ENCODE measurements around the gene KCNQ1.

Gene KCNQ1

DNA sequence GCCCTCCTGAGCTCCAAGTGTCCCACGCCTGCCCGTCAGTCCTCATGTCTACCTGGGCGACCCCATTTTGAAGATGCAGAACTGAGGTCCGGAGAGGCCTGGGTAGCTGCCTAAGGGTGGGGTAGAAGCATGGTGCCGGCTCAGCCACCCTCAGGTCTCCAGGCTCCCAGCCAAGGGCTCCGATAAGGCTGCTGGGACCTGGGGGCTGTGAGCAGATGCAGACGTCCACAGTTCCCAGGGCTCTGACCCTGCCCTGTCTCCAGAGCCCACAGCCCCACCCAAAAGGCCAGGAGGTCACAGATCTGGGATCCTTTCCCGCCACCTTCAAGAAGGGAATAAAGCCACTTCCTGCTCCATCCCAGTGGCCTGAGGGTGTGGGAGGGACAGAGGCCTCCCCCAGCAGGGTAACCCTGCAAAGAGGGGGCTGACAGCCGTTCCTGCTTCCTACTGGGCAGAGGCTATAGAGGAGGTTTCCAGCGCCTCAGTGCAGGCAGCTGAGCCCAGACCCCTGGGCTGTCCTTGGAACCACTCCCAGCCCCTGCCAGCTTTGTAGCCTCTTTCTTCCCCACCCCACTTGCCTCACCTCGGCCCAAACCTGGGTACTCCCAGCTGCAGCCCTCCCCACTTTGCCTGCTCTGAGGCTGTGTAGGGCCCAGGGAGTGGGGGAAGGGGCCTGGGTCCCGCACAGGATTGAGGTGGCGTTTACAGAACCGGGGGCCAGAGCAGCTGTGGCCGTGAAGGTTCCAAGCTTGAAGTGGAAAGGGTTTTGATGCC lies 355.3 kb downstream of the KCNQ1 start:
- no peaks in the 10 kb centered on the region for H3K27me3 Mint-ChIP-seq
- H3K36me3 Mint-ChIP-seq (ENCODE audit: low read depth), result peaks cover 51% of the 10 kb centered on the region
- H3K4me3 Mint-ChIP-seq, result no peak overlapping the region
- H3K9me3 Mint-ChIP-seq, result no peaks in the 10 kb centered on the region
- no peaks in the 10 kb centered on the region for H3K4me1 Mint-ChIP-seq (ENCODE audit: low read depth)
- intact Hi-C loops (cut with micrococcal nuclease), result no loop called here
- H3K27ac Mint-ChIP-seq, result no peak overlapping the region

DNA sequence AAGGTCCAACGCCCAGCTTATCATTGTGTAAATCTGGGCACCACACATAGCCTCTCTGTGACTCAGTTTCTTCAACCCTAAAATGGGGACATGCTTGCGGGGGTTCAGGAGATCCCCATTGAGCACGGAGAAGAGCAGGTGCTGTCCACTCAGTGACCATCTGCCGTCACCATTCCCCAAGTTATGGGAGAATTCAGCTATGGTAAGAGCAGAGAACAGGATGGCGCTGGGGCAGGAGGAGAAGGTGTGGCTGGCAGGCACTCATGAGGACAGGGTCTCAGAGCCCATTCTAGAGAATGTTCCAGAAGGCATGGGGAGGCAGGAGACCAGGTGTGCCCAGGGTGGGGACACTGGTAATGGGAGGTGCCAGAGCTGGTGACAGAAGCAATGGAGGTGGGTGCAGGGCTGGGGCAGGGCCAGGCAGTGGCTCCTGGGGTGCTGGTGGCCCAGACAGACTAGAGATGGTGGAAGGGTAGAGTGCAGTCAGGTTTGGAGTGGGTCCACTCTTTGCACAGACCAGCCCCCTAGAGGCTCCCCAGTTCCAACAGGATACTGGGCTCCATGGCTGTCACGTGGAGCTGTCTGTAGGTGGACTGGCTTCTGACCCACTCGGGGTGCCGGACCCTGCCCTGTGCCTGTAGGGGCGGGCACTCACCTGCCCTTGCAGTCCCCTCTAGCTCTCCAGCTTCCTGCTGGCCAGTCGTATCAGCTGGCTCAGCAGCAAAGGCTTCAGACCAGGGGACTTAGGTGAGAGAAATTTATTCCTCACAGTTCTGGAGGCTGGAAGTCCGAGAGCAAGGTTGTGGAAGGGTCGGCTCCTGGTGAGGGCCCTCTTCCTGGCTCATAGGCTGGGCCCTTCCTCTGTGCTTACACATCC lies 356.1 kb downstream of the KCNQ1 start:
- no peak overlapping the region for H3K27ac Mint-ChIP-seq
- H3K9me3 Mint-ChIP-seq, result no peaks in the 10 kb centered on the region

DNA sequence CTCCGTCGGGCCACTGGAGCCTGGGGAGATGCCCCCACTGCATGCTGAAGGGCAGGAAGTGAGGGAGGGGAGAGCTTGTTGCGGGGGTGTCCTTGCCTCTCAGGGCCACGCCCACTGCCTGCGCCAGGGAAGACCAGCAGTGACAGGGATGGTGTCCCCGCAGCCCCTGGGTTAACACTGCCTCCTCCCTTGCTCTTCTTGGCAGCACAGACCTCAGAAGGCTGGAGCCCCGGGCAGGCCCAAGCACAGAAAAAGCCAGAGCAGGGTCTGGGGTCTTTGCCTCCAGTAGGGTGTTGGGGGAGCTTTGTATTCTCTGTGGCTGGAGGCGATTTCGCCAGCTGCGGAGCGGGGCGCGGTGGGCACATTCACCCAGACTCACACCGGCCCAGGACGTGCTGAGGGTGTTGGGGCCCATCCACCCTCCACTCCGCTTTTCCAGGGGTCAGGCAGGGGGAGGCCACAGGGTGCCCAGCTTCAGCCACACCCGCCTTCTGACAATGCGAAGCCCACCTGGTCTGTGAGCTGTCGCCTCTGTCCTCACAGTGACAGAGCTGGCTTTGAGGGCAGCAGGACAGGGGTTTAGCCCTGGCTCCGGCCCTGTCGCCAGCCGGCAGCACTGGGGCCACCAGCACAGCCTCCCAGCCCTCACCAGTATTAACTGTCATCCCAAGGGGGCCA lies 357.0 kb downstream of the KCNQ1 start:
- Mint-ChIP-seq H3K27ac (no peak overlapping the region), H3K4me1 (ENCODE audit: low read depth) (no peaks in the 10 kb centered on the region), H3K27me3 (no peaks in the 10 kb centered on the region), H3K36me3 (ENCODE audit: low read depth) (peaks cover 35% of the 10 kb centered on the region), H3K9me3 (no peaks in the 10 kb centered on the region), H3K4me3 (no peak overlapping the region)
- intact Hi-C loops (cut with micrococcal nuclease), result no loop called here

More for the DNA sequence above, 356.1 kb downstream of the KCNQ1 start:
- peaks cover 43% of the 10 kb centered on the region for H3K36me3 Mint-ChIP-seq (ENCODE audit: low read depth)
- H3K4me1 Mint-ChIP-seq (ENCODE audit: low read depth), result no peaks in the 10 kb centered on the region
- intact Hi-C loops (cut with micrococcal nuclease), result no loop called here
- H3K4me3 Mint-ChIP-seq, result no peak overlapping the region
- H3K27me3 Mint-ChIP-seq, result no peaks in the 10 kb centered on the region

DNA sequence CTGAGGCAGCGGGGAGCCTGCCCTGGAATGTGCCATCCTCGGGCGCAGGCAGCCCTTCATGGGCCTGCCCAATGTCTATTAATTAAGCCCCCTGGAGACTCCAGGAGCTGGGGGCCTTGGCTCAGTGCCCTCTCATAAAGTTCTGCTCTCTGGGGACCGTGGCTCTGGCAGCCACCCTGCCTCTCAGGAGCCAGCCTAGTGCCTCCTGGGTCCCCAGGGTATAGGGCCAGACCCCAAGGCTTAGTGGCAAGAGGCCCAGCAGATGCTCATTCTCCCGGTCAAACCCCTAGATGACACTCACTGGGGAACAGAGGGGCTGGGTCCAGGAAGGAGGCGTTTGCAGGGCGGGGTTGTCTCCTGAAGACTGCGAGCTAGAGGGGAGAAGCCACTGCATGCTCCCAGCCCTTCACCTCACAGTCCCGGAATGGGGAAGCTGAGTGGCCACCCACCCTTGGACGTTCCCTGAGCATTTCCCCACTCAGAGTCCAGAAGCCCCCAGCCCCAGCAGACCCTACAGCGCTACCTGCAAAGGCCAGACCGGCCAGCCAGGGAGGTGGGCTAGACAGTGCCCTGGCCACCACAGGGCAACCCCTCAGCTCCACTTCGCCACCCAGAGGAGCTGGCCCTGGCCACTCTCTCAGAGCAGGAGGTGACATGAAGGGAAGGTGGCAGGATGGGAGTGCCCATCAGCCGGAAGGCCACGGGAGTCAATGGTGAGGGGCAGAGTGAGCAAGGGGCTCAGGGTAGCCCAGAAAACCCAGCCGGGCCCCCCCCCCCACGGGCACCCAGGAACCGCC lies 357.8 kb downstream of the KCNQ1 start:
- no peaks in the 10 kb centered on the region for H3K9me3 Mint-ChIP-seq
- no peak overlapping the region for H3K4me3 Mint-ChIP-seq
- peaks cover 34% of the 10 kb centered on the region for H3K36me3 Mint-ChIP-seq (ENCODE audit: low read depth)
- H3K27me3 Mint-ChIP-seq, result no peaks in the 10 kb centered on the region
- H3K27ac Mint-ChIP-seq, result no peak overlapping the region
- H3K4me1 Mint-ChIP-seq (ENCODE audit: low read depth), result no peaks in the 10 kb centered on the region
- intact Hi-C loops (cut with micrococcal nuclease), result no loop called here

DNA sequence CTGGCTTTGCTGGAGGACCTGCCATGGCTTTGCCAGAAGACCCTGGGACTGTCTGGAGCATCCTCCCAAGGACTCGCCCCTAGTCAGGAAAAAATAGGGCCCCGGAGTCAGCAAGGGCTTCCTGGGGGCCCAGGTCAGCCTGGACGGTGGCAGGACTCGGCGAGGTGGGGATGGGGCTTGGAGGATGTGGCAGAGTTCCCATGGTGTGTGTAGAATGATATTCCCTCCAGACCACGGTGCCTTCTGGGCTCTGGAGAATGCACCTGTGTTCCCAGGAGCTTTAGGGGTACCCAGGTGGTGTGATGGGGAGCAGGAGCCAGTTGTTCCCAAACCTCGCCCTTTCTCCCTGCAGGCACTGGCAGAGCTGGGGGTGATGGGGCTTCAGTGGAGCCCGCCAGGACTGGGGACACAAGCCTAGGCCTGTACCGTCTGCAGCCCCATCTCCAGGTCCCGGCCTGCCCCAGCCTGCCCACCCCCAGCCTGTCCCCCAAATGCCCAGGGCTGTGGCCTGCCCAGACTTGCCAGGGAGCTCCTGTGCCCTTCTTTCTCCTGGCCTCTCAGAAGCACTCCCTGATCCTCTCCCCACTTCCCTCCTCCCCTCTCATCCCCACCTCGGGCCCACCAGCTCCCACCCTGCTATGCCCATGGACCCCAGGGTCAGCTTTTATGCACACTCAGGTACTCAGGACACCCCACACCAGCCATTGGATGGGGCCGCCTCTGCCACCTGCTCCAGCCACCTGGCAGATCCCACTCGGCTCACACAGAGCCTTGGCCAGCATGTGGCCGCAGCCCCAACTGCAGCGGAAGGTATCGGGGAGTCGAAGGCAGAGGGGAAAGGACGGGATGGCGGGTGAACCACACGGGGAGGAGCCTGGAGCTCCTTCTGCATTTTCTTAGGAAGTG lies 358.6 kb downstream of the KCNQ1 start:
- intact Hi-C loops (cut with micrococcal nuclease), result no loop called here
- Mint-ChIP-seq H3K36me3 (ENCODE audit: low read depth) (peaks cover 37% of the 10 kb centered on the region), H3K9me3 (no peaks in the 10 kb centered on the region), H3K4me3 (no peak overlapping the region), H3K4me1 (ENCODE audit: low read depth) (no peaks in the 10 kb centered on the region), H3K27ac (no peak overlapping the region), H3K27me3 (no peaks in the 10 kb centered on the region)

DNA sequence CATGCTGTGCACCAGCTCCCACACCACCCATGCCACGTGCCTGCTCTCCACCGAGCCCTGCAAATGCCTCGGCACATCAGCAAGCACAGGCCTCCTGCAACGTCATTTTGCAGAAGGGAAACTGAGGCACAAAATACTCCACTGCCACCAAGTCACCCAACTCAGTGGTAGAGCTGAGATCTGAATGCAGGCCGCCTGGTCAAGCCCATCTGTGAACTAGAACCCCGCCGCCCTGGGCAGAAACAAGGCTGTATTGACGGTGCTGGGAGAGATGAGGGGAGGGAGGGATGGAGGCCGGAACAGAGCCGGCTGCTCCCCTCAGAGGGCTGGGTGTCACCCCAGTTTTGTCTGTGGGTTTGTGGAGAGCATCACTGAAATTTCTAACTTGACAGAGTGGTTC lies 359.4 kb downstream of the KCNQ1 start:
- H3K4me1 Mint-ChIP-seq (ENCODE audit: low read depth), result no peaks in the 10 kb centered on the region
- no peak overlapping the region for H3K4me3 Mint-ChIP-seq
- H3K27me3 Mint-ChIP-seq, result no peaks in the 10 kb centered on the region
- H3K9me3 Mint-ChIP-seq, result no peaks in the 10 kb centered on the region
- intact Hi-C loops (cut with micrococcal nuclease), result no loop called here
- no peak overlapping the region for H3K27ac Mint-ChIP-seq
- peaks cover 35% of the 10 kb centered on the region for H3K36me3 Mint-ChIP-seq (ENCODE audit: low read depth)

DNA sequence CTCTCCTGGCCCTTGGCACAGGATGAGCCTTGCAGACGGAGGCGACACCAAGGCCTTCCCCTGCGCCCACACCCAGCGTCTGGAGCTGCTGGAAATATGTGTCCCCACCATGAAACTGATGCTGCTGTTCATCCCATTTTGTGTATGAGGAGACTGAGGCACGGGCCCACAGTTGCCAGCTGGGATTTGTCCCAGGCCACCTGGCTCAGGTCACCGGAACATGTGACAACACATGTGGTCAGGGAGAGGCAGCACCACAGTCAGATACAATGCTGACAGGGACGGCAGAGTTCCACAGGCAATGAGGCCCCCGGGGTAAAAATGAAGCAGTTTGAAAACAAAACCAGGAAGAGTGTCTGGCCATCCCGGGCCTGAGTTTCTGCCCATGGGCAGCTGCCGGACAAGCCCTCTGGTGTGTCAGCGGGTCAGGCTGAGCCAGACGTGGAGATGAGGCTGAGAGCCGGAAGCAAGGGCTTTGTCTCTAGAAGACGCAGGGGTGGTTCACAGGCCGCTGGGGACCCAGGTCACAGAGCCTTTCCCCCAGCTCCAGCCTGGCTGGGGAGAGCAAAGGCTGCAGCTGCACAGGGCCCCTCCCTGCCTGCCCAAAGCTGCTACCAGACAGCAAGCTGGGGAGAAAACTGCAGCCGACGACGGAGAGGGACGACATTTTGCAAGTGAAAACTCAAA lies 360.0 kb downstream of the KCNQ1 start:
- intact Hi-C loops (cut with micrococcal nuclease), result no loop called here
- Mint-ChIP-seq H3K36me3 (ENCODE audit: low read depth) (peaks cover 38% of the 10 kb centered on the region), H3K4me3 (no peak overlapping the region), H3K9me3 (no peaks in the 10 kb centered on the region), H3K4me1 (ENCODE audit: low read depth) (peaks cover 5% of the 10 kb centered on the region), H3K27ac (no peak overlapping the region), H3K27me3 (no peaks in the 10 kb centered on the region)

DNA sequence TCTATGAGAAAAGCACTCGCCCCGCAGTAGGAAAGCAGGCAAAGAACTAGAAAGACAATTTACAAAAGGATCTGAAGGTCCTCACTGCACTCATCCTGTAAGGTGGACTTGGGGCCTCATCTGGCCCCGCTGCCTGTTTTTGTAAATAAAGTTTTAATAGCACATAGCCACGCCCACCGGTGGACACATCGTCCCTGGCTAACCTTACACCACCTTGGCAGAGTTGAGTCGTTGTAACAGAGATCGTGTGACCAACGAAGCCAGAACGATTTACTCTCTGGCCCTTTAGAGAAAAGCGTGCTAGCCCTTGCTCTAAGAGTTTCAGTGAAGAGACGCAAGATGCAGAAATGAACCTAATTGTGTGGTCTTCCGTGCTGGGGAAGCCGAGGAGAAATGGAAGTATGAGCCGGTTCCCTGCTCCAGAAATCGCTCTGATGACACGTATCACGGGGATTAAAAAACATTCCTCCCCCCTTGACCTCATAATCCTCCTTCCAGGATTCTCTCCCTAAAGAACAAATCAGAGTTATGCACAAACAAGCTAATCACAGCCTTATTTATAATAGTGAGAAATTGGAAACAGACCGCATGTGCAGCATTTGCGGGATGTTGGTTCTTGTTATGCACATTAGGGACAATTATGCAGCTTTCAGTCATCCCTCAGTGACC lies 360.7 kb downstream of the KCNQ1 start:
- Mint-ChIP-seq H3K27ac (no peak overlapping the region), H3K4me1 (ENCODE audit: low read depth) (peaks cover 10% of the 10 kb centered on the region), H3K9me3 (no peaks in the 10 kb centered on the region), H3K4me3 (no peak overlapping the region), H3K27me3 (no peaks in the 10 kb centered on the region), H3K36me3 (ENCODE audit: low read depth) (peaks cover 38% of the 10 kb centered on the region)
- intact Hi-C loops (cut with micrococcal nuclease), result no loop called here

DNA sequence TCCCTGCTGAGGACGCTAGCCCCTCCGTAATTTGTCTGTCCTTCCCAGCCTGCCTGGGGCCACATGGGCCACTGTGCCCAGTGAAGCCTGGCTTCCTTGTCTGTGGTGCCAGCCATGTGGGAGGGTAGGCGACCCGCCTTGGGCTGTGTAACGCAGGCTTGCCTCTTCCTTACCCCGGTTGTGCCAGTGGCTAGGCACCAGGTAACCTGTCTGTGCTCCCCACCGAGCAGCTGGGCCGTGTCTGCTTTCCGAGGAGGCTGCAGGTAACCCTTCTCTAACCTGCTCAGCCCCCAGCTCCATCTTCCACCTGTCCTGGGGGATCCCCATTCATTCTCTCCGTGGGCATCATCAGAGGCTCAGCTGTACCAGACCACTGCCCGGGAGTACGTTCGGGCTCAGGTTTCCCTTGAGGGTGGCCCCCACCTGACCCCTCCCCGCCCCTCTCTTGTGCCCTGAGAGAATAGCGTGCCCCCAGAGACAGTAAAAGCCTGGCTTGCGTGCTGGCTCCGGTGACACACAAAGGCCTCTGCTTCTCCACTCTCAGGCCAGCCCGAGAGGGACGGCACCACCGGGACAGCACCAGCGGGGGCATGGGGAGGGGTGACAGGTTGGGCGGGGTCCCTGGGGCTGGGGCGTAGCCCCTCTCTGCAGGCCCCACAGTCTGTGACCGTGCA lies 361.7 kb downstream of the KCNQ1 start:
- Mint-ChIP-seq H3K27ac (no peak overlapping the region), H3K36me3 (ENCODE audit: low read depth) (peaks cover 44% of the 10 kb centered on the region), H3K27me3 (no peaks in the 10 kb centered on the region), H3K4me3 (no peak overlapping the region), H3K4me1 (ENCODE audit: low read depth) (peaks cover 19% of the 10 kb centered on the region), H3K9me3 (no peaks in the 10 kb centered on the region)
- intact Hi-C loops (cut with micrococcal nuclease), result no loop called here

DNA sequence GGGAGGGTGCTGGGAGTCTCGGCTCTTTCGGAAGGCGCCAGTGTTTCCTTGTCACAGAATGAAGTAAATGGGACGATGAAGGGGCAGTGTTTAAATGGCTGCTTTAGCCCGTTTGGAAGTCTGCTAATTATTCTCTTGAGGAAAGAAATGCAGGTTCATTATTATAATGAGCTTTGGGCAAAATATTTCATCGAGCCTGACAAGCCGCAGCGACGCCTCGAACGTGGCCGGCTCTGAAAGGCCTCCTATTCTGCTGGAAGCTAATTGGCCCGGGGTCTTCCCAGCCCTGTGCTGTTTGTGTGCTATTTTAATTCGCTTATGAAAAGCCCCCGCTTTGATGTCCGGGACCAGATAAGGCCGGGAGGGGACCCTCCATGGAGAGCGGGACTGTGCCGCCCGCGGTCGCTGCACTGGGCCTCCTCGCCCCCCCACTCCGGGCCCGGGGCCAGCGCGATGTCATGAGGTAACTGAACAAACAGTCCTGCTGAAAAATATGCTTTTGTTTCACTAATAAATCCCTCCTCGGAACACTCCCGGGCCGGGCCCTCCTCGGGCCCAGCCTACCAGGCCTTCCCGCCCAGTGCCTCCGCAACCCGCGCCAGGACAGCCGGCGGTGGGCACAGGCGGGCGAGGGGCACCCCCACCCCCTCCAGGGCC lies 362.3 kb downstream of the KCNQ1 start:
- Mint-ChIP-seq H3K27ac (no peak overlapping the region), H3K27me3 (no peaks in the 10 kb centered on the region), H3K4me3 (no peak overlapping the region), H3K36me3 (ENCODE audit: low read depth) (peaks cover 44% of the 10 kb centered on the region), H3K9me3 (no peaks in the 10 kb centered on the region), H3K4me1 (ENCODE audit: low read depth) (peaks cover 26% of the 10 kb centered on the region)
- intact Hi-C loops (cut with micrococcal nuclease), result no loop called here

DNA sequence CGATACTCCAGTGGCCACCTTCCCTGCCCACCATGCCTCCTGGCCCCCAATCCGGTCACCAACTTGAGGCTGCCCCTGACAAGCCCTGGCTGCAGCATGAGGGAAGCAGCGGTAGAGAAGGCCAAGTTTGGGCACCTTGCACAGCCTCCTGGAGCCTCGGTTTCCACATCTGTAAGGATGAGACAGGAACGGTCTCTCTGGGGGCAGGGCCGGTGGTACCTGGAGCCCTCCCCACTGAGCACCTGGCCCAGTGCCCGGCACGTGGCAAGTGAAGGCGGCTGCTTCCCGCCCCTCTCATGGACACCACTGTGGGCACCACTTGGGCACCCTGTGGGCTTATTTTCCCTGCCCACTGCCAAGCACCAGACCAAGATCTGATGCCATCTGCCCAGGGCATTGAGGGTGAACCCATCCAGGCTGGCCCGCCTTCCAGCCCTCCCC lies 363.0 kb downstream of the KCNQ1 start:
- Mint-ChIP-seq H3K4me3 (no peak overlapping the region), H3K9me3 (no peaks in the 10 kb centered on the region), H3K4me1 (ENCODE audit: low read depth) (peaks cover 33% of the 10 kb centered on the region), H3K27ac (no peak overlapping the region), H3K36me3 (ENCODE audit: low read depth) (peaks cover 44% of the 10 kb centered on the region), H3K27me3 (no peaks in the 10 kb centered on the region)
- intact Hi-C loops (cut with micrococcal nuclease), result no loop called here
